GM18909 (cell line): Measurements from ENCODE around the gene INPP5A.
"Not testable (repeated sequence)": the region's sequence is repeated elsewhere in the genome, so short reads cannot be mapped to it uniquely, and the experiment has no call there.

Experiments used
- ATAC-seq: cut with Tn5 transposase; IDR thresholded peaks from one replicate; pipeline ENCODE4 v1.9.1; 2021; ENCODE audit warnings: mild to moderate bottlenecking; ENCODE audit not compliant: unreplicated experiment, poor library complexity

Gene INPP5A

DNA sequence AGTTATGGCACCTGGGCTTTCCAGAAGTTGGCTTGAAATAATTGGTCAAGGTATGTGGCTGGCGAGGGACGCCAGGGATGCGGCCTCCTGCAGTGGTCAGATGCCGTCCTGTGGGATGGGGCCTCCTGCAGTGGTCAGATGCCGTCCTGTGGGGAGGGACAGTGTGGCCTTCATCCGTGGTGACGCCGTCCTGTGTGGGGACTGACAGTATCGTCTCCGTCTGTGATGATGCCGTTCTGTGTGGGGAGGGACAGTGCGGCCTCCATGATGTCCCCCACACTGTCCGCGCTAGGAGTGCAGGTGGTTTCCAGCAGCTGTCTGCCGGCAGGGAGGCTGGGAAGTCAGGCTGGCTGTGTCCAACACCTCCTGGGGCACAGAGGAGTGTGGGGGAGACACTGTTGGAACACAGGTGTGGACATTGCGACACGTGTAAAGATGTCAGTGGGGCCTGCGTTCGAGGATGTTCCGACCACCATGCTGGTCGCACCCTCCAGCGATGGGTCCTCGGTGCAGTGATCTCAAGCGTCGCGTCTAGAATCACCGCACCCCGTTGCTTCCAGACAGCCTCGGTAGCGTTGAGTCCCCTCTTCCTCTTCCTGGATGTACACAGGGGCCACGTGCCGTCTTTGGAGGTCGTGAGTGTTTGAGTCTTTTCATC is 52.6 kb downstream of the INPP5A start:
- ATAC-seq: no peak

DNA sequence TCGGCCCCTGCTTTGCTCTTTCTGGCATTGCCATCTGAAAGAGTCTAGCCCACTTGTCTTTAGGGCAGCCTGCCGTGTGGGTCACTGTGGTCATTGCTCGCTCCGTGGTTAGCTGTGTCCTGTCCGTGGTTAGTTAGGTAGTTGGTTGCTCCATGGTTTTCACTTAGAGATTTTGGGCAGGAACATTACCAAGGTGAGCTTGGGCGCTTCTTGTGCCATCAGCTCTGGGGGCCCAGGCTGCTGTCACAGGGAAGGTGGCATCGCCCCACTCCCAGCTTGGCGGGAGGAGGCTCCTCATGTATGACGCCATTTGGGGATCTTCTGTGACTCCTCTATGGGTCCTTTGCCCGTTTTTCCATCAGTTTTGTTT is 53.1 kb downstream of the INPP5A start:
- ATAC-seq: no peak

DNA sequence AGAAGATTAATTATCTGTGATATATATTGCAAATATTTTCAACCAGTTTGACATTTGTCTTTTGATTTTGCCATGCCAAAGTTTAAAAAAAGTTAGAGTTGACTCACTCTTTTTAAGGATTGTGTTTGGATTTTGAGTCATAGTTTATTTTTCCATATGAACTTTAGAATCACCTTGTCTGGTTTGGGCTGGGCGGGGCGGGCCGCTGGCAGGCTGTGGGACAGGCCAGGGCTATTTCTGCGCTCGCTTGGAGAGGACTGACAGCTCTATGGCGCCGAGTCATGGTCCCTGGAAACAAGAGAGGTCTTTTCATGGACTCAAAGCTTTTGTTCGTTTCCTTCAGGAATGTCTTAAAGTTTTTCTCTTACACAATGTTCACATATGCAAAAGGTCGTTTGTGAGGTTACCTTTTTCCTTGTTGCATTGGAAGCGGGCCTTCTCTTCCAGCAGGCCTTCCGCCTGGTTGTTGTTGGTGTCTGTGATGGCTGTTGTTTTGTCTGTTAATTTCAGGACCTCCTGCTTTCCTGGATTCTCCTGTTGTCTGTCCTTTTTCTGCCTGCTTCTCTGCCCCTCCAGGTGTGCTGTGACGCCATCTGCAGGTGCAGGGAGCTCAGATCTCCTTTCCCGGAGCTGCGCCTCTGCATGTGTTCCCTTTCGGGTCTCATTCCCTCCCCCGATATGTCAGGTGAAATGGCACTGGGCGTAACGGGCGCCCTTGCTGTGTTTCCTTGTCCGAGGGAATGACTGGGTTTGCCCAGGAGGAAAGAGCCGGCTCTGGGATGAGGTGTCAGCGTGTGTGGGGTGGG is 53.8 kb downstream of the INPP5A start:
- no peak for ATAC-seq

DNA sequence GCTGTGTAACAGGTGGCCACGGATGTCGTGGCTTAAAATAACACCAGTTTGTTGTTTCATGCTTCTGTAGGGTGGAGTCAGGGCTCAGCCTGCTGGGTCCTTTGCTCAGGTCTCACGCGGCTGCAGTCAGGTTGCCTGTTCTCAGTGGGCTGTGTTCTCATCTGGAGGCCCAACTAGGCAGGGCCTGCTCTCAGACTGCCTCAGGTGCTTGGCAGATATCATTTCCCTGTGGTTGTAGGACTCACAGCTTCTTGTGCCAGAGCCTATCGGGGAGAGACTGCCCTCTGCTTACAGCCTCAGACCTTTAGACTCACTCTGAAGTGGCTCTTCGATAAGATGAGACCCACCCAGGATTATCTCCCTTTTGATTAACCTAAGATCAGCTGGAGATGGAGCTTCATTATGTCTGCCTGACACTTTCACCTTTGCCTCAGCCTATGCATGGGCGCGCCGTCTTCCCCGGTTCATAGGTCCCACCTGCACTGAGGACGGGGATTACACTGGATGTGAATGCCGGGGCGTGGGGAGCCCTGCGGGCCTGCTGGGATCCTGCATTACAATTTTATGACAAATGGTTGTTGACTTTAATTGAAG is 55.3 kb downstream of the INPP5A start:
- no peak for ATAC-seq

DNA sequence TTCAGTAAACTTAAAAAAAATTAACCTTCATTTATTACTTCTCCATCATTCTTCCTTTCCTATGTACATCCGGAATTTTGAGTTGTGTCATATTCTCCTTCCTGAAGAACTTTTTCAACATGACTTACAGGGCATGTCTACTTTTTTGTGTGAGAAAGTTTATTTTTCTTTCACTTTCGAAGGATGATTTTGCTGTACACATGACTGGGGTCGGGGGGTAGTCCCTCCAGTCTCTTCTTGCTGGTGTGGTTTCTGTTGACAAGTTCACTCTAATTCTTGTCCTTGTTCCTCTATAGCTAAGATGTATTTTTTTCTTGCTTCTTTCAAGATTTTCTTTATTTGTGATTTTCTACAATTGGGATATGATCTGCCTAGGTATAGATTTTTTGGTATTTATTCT is 55.8 kb downstream of the INPP5A start:
- ATAC-seq: peak; percentile 73

DNA sequence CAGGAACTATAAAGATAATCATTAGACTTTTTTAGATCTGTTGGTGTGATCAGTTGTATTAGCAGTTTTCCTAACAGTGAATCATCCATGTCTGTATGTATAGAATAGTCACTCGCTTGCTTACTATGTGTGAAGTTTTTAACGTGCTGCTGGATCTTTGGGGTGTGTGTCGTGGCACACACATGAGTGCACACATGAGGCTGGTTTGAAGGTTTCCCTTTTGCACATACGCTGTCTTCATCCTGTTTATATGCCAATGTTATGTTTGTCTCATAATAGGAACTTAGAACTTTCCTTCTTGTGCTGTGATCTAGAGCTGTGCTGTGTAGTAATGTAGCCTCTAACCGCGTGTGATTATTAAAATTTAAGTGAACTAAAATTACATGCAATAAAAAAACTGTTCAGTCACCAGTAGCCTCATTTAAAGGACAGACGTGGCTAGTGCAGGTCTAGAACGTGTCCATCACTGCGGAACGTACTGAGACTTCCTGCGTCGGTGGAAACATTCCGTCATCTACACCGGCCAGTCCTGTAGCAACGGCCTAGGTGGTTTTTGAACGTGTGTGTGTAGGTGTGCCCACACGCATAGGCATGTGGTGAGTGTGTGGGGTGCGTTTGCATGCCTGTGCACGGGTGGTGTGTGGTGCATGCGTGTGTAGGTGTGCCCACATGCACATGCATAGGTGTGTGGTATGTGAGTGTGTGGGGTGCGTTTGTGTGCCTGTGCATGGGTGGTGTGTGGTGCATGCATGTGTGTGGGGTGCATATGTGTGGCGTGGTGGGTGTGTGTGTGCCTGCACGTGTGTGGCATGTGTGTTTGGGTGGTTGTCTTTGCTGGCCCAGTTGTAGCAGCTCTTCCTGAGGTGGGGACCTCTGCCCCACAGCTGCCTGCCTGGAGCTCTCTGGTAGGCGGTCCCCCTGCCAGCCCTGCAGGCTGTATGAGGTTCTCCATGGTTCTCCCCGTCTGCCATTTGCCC is 56.6 kb downstream of the INPP5A start:
- peak; percentile 55 for ATAC-seq

DNA sequence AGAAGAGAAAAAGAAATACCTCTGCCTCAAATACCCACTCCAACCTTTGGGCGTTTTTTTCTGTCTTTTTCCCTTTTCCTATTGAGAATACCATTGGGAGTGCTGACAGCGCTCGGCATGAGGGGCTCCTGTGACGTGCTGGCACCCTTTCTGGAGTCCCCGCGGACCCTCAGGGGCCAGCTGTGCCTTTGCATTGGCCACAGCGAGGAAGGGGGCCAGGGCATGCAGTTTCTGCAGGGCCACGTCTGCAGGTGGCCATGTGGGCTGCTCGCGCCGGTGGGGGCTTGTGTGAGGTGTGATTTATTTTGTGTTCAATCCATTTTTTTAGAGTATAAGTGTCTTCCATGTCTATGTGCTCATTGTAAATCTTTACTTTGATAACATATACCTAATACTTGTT is 57.4 kb downstream of the INPP5A start:
- ATAC-seq: no peak

DNA sequence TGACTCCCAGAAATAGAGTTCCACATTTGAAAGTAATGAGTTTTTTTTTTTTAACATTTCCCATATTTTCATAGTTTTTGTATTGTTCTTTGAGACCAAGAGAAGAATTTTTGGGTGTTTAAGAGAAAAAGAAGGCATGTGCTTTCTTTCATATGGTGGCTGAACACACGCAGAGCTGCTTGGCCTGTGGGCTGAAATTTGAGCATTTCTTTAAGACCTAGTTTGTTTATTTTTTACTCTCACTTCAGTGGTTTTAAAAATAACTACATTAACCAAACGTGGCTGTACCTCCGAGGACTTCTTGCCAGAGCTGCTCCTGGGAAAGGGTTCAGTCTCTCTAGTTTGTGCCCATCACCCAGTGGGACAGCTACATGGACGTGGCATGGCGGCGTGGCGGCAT is 58.3 kb downstream of the INPP5A start:
- no peak for ATAC-seq

DNA sequence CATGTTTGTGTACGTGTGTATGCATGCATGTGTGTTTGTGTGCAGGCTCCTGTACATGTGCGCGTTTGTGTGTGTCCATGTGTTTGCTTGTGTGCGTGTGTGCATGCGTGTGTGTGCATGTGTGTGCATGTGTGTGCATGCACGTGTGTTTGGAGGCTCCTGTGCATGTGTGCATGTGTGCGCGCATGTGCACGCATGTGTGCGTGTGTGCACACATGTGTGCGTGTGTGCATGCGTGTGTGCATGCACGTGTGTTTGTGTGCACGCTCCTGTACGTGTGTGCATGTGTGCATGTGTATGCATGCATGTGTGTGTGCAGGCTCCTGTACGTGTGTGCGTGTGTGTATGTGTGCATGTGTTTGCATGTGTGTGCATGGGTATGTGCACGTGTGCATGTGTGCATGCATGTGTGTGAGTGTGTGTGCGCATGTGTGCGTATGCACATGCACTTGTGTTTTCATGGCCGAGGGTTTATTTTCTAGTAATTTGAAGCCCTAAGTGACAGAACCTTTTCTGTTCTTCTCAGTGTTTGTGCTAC is 59.2 kb downstream of the INPP5A start:
- ATAC-seq: no peak

DNA sequence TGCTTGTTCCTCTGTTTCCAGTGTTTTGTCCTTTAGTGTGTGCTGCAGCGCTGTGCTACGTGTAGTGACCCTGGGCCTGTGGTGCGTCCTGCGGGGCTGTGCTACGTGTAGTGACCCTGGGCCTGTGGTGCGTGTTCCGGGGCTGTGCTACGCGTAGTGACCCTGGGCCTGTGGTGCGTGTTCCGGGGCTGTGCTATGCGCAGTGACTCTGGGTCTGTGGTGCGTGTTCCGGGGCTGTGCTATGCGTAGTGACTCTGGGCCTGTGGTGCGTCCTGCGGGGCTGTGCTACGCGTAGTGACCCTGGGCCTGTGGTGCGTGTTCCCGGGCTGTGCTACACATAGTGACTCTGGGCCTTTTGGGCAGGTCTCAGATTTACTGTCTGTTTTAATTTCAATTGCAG is 60.1 kb downstream of the INPP5A start:
- ATAC-seq: no peak

DNA sequence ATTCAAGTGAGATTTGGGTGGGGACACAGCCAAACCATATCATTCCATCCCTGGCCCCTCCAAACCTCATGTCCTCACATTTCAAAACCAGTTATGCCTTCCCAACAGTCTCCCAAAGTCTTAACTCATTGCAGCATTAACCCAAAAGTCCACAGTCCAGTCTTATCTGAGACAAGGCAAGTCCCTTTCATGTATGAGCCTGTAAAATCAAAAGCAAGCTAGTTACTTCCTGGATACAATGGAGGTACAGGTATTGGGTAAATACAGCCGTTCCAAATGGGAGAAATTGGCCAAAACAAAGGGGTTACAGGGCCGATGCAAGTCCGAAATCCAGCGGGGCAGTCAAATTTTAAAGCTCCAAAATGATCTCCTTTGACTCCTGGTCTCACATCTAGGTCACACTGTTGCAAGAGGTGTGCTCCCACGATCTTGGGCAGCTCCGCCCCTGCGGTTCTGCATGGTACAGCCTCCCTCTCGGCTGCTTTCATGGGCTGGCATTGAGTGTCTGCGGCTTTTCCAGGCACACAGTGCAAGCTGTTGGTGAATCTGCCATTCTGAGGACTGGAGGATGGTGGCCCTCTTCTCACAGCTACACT is 61.5 kb downstream of the INPP5A start:
- not testable (repeated sequence) for ATAC-seq

DNA sequence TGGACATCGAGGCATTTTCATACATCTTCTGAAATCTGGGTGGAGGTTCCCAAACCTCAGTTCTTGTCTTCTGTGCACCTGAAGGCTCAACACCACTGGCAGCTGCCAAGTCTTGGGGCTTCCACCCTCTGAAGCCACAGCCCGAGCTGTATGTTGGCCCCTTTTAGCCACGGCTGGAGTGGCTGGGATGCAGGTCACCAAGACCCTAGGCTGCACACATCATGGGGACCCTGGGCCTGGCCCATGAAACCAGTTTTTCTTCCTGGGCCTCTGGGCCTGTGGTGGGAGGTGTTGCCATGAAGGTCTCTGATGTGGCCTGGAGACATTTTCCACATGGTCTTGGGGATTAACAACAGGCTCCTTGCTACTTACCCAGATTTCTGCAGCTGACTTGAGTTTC is 62.1 kb downstream of the INPP5A start:
- ATAC-seq: no peak

DNA sequence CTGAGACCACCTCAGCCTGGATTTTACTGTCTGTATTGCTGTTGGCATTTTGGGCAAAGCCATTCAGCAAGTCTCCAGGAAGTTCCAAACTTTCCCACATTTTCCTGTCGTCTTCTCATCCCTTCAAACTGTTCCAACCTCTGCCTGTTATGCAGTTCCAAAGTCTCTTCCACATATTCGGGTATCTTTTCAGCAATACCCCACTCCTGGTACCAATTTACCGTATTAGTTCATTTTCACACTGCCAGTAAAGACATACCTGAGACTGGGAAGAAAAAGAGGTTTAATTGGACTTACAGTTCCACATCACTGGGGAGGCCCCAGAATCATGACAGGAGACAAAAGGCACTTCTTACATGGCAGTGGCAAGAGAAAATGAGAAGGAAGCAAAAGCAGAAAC is 62.8 kb downstream of the INPP5A start:
- no peak for ATAC-seq

DNA sequence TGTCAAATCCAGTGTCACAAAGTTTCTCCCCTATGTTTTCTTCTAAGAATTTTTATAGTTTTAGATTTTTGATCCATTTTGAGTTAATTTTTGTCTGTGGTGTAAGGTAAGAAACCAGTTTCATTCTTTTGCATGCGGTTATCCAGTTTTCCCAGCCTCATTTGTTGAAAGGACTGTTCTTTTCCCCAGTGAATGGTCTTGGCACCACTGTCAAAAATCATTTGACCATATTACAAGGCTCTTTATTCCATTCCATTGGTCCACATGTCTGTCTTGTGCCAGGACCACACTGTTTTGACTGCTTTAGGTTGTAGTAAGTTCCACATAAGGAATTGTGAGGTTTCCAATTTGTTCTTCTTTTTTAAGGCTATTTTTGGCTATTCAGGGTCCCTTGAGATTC is 64.0 kb downstream of the INPP5A start:
- ATAC-seq: no peak

DNA sequence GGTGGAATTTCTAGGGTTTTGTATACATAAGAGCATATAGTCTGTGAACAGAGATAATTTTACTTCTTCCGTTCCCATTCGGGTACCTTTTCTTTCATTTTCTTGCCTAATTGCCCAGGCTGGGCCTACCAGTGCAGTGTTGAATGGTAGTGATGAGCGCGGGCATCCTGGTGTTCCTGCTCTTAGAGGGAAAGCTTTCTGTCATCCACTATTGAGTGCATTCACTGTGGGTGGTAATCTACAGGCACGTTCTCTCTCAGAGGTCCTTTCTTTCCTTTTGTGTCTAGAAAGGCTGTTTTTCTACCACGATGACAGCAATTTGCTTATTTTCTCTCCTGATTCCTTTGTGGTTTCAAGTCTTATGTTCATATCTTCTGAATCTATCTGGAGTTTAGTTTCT is 65.0 kb downstream of the INPP5A start:
- ATAC-seq: no peak

DNA sequence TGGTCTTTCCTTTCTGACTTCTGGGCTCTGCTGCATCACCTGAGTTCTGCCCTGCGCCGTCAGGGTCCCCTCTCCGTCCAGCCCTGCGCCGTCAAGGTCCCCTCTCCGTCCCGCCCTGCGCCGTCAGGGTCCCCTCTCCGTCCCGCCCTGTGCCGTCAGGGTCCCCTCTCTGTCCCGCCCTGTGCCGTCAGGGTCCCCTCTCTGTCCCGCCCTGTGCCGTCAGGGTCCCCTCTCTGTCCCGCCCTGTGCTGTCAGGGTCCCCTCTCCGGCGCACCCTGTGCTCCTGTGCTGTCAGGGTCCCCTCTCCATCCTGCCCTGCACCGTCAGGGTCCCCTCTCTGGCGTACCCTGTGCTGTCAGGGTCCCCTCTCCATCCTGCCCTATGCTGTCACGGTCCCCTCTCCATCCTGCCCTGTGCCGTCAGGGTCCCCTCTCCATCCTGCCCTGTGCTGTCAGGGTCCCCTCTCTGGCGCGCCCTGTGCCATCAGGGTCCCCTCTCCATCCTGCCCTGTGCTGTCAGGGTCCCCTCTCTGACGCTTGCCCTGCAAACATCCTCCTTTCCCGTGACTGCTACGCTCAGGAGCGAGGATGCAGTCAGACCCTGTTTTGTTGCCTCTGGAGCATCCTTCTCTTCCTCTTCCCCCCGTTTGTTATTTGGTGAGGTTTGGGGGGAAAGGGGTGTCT is 66.4 kb downstream of the INPP5A start:
- no peak for ATAC-seq

DNA sequence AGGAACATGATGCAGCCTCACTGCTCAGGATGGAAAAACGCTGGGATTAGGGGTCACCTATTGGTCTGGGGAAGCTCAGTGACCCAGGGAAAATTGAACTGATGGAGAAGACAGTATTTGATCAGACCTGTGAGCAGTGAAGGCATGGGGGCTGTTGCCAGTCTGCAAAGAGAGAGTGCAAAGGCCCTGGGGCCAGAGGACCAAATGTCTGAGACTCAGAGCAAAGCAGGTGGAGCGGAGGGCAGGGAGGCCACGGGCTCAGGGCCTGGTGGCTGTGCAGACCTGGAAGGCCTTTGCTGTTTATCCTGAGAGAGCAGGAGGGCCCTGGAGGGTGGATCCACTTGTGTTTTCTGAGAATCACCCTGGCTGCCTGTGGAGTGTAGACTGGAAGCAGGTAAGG is 67.1 kb downstream of the INPP5A start:
- ATAC-seq: no peak

DNA sequence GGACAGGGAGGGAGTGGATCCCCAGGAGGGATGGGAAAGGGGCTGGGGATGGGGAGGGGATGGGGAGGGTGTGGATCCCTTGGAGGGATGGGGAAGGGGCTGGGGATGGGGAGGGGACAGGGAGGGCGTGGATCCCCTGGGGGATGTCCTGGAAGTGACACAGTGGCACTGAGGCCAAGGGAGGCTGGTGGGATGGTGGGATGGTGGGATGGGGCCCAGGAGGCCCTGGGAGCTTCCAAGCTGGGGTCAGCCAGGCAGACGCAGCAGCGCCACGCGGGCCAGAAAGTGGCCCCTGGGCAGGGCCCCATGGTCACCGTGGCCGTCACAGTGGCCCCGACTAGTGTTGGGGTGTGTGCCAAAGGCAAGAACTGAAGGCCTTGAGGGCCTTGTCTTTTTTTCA is 67.8 kb downstream of the INPP5A start:
- ATAC-seq: no peak

DNA sequence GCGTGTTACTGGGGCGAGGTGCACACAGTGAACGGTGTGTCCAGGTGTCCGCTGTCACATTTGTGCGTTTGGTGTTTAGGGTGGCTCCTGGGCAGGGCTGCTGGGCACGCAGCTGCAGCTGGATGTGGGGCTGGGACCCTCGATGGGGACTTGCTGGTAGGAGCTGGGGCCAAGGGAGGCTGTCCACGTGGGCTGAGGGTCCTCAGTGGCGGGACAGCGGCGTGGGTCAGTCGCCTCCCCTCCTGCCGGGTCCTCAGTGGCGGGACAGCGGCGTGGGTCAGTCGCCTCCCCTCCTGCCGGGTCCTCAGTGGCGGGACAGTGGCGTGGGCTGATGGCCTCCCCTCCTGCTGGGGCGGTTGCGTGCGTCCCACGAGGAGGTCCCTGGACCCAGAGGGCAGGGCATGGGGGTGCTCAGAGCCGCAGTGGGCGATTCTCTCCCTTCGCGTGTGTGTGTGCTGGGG is 68.5 kb downstream of the INPP5A start:
- no peak for ATAC-seq
